HS-27A (cell line): ENCODE results near the gene TRIM8.
A peak's percentile ranks its signal among the peaks of the same experiment; 100 is the strongest.

ENCODE experiments used
- DNase-seq: peaks from one replicate; pipeline ENCODE4 v3.0.0-alpha.2; 2012; ENCODE audit warnings: low read depth, missing footprints

The TRIM8 gene

GRCh38 chr10:102701796-102702195 is 57.5 kb downstream of the TRIM8 start:
- DNase-seq, result no peak

GRCh38 chr10:102702742-102703141 is 58.5 kb downstream of the TRIM8 start:
- no peak for DNase-seq

DNA sequence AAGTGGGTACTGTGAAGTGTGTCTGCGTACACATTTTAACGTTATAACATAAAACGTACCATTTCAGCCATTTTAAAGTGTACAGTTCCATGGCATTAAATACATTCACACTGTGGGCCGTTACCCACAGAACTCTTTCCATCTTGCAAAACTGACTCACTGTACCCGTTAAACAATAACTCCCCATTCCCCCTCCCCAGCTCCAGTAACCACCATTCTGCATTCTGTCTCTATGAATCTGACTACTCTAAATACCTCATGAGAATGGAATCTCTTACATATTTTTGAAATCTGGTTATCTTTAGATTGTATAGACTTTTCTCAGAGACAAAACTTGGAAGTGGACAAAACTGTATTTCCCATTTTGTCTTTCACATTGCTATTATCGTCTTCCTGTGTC is 60.6 kb downstream of the TRIM8 start:
- peak; percentile 49 for DNase-seq

- DNase-seq, result no peak
Observed at GRCh38 chr10:102705531-102705930, 61.3 kb downstream of the TRIM8 start.
